Stimulated activated memory B cell treated with anti-CD40 and anti-IgM and Interleukin-4, amounts not matched to agents 10 μg/mL and 1 μg/mL and 100 μg/mL, for 72 hours (primary cell): ENCODE data around the gene ELP4.
"Not testable (repeated sequence)": the region's sequence is repeated elsewhere in the genome, so short reads cannot be mapped to it uniquely, and the experiment has no call there.

Source experiments
- ATAC-seq: fragments of 150-1000 bp; cut with Tn5 transposase; 2 replicates; pipeline ENCODE4 v1.10.0; 2021
- H3K27ac Mint-ChIP-seq: one replicate; pipeline ENCODE4 v1.8.0; 2022; ENCODE audit warnings: mild to moderate bottlenecking, mixed read lengths
- H3K27me3 Mint-ChIP-seq: one replicate; pipeline ENCODE4 v1.8.0; 2022; ENCODE audit warnings: mixed read lengths
- H3K36me3 Mint-ChIP-seq: one replicate; pipeline ENCODE4 v1.8.0; 2022; ENCODE audit warnings: mixed read lengths
- H3K4me1 Mint-ChIP-seq: one replicate; pipeline ENCODE4 v1.8.0; 2022; ENCODE audit warnings: mixed read lengths
- H3K4me3 Mint-ChIP-seq: one replicate; pipeline ENCODE4 v1.8.0; 2022; ENCODE audit warnings: mild to moderate bottlenecking, moderate library complexity, mixed read lengths
- H3K9me3 Mint-ChIP-seq: one replicate; pipeline ENCODE4 v1.8.0; 2022; ENCODE audit warnings: mixed read lengths

Gene ELP4, protein sequence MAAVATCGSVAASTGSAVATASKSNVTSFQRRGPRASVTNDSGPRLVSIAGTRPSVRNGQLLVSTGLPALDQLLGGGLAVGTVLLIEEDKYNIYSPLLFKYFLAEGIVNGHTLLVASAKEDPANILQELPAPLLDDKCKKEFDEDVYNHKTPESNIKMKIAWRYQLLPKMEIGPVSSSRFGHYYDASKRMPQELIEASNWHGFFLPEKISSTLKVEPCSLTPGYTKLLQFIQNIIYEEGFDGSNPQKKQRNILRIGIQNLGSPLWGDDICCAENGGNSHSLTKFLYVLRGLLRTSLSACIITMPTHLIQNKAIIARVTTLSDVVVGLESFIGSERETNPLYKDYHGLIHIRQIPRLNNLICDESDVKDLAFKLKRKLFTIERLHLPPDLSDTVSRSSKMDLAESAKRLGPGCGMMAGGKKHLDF

GRCh38 chr11:31509429-31510345 lies at the start of gene ELP4, which contains the start of gene IMMP1L:
Gene ELP4 (plus strand): TSS chr11:31509767. CDS start chr11:31509785, 18 bp downstream.
Gene IMMP1L (minus strand): TSS chr11:31509622. CDS start chr11:31463276, 46,346 bp downstream.
- Mint-ChIP-seq H3K36me3 (peaks cover 7% of the 10 kb centered on the region), H3K9me3 (no peaks in the 10 kb centered on the region), H3K27me3 (no peaks in the 10 kb centered on the region), H3K27ac (peak within 1 kb of the TSS; percentile 84), H3K4me1 (peaks cover 44% of the 10 kb centered on the region), H3K4me3 (peak within 1 kb of the TSS; percentile 86)
- peak; percentile 100 for ATAC-seq

GRCh38 chr11:31464436-31464835 lies 45.1 kb upstream of the ELP4 start:
- Mint-ChIP-seq H3K4me3 (no peak overlapping the region), H3K9me3 (peaks cover 6% of the 10 kb centered on the region), H3K36me3 (peaks cover 57% of the 10 kb centered on the region), H3K27me3 (no peaks in the 10 kb centered on the region), H3K27ac (no peak overlapping the region), H3K4me1 (peaks cover 11% of the 10 kb centered on the region)
- no peak for ATAC-seq

DNA sequence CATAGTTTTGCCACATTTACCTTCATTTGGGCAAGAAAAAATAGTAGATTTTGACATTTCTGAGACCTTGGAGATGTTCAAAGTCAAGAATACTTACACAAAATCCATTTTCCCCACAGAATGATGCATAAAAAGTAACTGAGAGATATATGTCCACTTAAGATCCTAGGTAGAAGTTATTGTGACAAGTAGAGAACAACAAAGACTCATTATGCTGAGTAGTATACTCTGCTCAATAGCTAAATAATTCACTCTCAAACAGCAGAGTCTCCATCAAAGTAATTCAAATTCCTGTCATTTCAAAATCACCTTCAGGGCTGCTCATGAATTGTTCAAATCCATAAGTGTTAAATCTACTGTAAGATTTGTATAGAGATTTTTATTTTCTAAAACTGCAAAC lies 35.5 kb upstream of the ELP4 start:
- Mint-ChIP-seq H3K27me3 (no peaks in the 10 kb centered on the region), H3K4me3 (no peak overlapping the region), H3K9me3 (no peaks in the 10 kb centered on the region), H3K4me1 (no peaks in the 10 kb centered on the region), H3K36me3 (peaks cover 24% of the 10 kb centered on the region), H3K27ac (no peak overlapping the region)
- no peak for ATAC-seq

DNA sequence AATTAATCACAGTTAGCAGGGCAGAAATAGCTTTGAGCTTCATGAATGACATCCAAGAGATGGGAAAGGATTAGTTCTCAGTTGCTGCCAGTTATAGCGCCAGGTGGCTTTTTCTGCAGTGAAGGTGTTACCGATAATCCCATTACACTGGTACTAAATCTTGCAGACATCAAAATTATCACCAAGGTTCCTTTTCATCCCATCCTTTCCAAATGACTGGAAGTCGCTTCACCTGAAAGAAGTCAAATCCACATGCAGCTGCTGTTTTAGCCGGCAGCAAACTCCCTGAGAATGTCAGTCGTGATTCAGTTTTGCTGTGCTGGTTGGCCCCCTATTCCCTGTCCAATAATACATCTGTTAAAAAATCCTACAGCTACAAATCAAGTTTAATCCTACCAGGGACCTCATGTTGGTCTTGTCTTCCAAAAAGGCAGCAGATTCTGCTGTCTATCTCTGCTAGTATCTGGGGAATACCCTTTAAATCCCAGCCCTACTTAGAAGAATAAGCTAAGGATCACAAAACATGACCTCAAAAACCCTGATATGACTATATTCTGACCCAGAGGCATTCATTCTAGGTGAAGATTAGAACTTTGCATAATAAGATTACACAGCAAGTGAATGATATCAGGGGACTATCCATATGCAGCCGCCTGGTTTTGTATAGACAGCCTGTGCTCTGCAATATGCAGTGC lies 31.9 kb upstream of the ELP4 start:
- Mint-ChIP-seq H3K4me1 (no peaks in the 10 kb centered on the region), H3K27ac (no peak overlapping the region), H3K9me3 (no peaks in the 10 kb centered on the region), H3K27me3 (no peaks in the 10 kb centered on the region), H3K4me3 (no peak overlapping the region), H3K36me3 (no peaks in the 10 kb centered on the region)
- ATAC-seq, result no peak

- H3K4me1 Mint-ChIP-seq, result no peaks in the 10 kb centered on the region
- ATAC-seq, result no peak
- H3K36me3 Mint-ChIP-seq, result no peaks in the 10 kb centered on the region
- H3K9me3 Mint-ChIP-seq, result no peaks in the 10 kb centered on the region
- no peaks in the 10 kb centered on the region for H3K27me3 Mint-ChIP-seq
- H3K27ac Mint-ChIP-seq, result no peak overlapping the region
- no peak overlapping the region for H3K4me3 Mint-ChIP-seq
Observed at GRCh38 chr11:31478223-31478590, 31.4 kb upstream of the ELP4 start.

GRCh38 chr11:31479066-31479465 lies 30.5 kb upstream of the ELP4 start:
- Mint-ChIP-seq H3K4me3 (no peak overlapping the region), H3K36me3 (no peaks in the 10 kb centered on the region), H3K27me3 (no peaks in the 10 kb centered on the region), H3K4me1 (no peaks in the 10 kb centered on the region), H3K9me3 (no peaks in the 10 kb centered on the region), H3K27ac (no peak overlapping the region)
- ATAC-seq, result no peak

DNA sequence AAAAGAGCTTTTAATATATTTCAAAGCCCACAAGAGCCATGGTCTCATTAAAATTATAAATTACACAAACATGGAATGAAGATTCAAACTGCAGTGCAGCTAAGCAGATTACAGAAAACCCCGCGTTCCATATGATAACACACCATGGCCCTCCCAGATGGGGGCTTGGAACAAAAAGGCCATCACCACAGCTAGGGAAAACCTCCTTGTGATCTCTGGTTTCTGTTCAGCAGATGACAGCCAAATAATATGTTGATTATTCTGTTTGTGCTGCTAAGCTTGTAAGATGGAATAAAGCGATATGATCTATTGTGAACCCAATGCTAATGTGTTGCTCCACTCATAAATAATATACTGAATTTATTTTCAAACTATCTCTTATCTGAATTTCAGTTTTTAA lies 28.6 kb upstream of the ELP4 start:
- Mint-ChIP-seq H3K4me1 (no peaks in the 10 kb centered on the region), H3K27me3 (no peaks in the 10 kb centered on the region), H3K9me3 (no peaks in the 10 kb centered on the region), H3K36me3 (no peaks in the 10 kb centered on the region), H3K4me3 (no peak overlapping the region), H3K27ac (no peak overlapping the region)
- ATAC-seq, result no peak

DNA sequence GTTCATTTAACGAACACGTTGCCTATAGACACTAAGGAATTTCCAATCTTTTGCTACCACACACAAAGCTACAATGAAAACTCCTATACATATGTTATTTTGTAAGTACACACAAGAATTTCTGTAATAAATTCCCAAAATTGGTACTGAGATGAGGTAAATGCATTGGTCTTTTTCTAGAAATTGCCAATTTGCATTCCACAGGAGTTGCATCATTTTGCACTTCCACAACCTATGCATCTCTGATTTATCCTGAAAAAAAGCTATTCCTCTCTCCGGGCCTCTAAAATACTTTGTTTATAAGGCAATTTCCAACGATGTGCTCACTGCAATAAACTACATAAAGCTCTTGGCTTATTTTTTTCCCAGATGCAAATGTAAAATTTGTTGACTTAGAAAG lies 25.1 kb upstream of the ELP4 start:
- Mint-ChIP-seq H3K4me3 (no peak overlapping the region), H3K9me3 (no peaks in the 10 kb centered on the region), H3K4me1 (peaks cover 10% of the 10 kb centered on the region), H3K36me3 (peaks cover 4% of the 10 kb centered on the region), H3K27me3 (no peaks in the 10 kb centered on the region), H3K27ac (no peak overlapping the region)
- ATAC-seq, result no peak

DNA sequence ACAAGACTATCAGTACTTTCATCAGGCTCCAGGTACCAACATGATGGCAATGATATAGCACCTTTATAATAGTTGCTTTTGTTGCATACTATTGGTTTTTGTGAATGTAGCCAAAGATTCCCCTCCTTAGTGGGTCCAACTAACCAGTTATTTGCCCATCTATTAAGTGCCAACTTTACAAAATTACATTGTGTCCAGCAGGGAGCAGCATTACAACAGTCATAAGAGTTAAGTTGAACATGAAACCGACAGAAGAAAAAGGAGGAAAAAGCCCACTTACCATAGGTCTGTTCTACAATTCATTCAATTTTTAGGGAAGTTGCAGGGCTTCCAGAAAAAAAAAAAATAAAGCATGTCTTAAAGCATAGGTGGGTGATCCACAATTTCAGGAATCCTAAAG lies 21.7 kb upstream of the ELP4 start:
- H3K4me1 Mint-ChIP-seq, result peaks cover 27% of the 10 kb centered on the region
- no peak for ATAC-seq
- no peaks in the 10 kb centered on the region for H3K27me3 Mint-ChIP-seq
- H3K4me3 Mint-ChIP-seq, result no peak overlapping the region
- peaks cover 13% of the 10 kb centered on the region for H3K36me3 Mint-ChIP-seq
- H3K27ac Mint-ChIP-seq, result no peak overlapping the region
- H3K9me3 Mint-ChIP-seq, result no peaks in the 10 kb centered on the region

GRCh38 chr11:31492320-31492913 lies 17.1 kb upstream of the ELP4 start:
- Mint-ChIP-seq H3K27ac (no peak overlapping the region), H3K9me3 (peaks cover 5% of the 10 kb centered on the region), H3K4me3 (no peak overlapping the region), H3K27me3 (no peaks in the 10 kb centered on the region), H3K4me1 (peaks cover 32% of the 10 kb centered on the region), H3K36me3 (peaks cover 46% of the 10 kb centered on the region)
- ATAC-seq, result no peak

- Mint-ChIP-seq H3K4me3 (no peak overlapping the region), H3K36me3 (peaks cover 46% of the 10 kb centered on the region), H3K27me3 (no peaks in the 10 kb centered on the region), H3K4me1 (peaks cover 28% of the 10 kb centered on the region), H3K27ac (no peak overlapping the region), H3K9me3 (peaks cover 5% of the 10 kb centered on the region)
- no peak for ATAC-seq
Observed at GRCh38 chr11:31493235-31493634, 16.3 kb upstream of the ELP4 start.

DNA sequence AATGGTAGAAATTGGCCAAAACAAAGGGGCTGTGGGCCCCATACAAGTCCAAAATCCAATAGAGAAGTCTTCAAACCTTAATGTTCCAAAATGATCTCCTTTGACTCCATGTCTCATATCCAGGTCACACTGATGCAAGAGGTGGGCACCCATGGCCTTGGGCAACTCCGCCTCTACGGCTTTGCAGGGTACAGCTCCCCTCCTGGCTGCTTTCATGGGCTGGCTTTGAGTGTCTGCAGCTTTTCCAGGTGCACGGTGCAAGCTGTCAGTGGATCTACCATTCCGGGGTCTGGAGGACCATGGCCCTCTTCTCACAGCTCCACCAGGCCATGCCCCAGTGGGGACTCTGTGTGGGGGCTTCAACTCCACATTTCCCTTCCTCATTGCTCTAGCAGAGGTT lies 15.8 kb upstream of the ELP4 start:
- Mint-ChIP-seq H3K36me3 (peaks cover 46% of the 10 kb centered on the region), H3K4me1 (peaks cover 27% of the 10 kb centered on the region)
- H3K4me3 Mint-ChIP-seq, H3K9me3 Mint-ChIP-seq, H3K27me3 Mint-ChIP-seq, ATAC-seq, H3K27ac Mint-ChIP-seq: not testable (repeated sequence)

DNA sequence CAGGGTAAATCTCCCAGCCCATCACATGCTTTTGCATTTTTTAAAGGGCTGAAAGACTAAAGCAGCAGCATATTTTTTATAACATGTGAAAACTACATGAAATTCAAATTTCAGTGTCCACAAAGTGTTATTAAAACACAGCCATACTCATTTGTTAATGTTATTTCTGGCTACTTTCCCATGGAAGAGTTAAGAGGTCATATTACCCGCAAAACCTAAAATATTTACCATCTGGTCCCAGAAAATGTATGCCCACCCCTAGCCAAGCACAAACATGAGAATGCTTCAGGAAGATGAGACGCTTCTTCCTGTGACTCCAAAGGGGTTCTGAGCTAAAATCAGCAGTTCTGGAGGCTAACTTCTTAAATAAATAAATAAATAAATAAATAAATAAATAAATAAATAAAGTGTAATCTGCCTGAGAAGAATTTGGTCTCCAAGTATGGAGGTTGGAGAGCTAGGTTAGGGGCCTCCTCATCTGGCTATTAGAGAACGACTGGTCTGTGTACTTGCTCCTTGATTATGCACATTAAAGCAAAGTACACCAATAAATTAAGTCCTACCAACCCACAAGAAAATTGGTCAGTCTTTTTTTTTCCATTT lies 9.9 kb upstream of the ELP4 start:
- H3K27me3 Mint-ChIP-seq, result no peaks in the 10 kb centered on the region
- H3K9me3 Mint-ChIP-seq, result no peaks in the 10 kb centered on the region
- no peak for ATAC-seq
- H3K27ac Mint-ChIP-seq, result no peak overlapping the region
- peaks cover 36% of the 10 kb centered on the region for H3K36me3 Mint-ChIP-seq
- peaks cover 5% of the 10 kb centered on the region for H3K4me1 Mint-ChIP-seq
- H3K4me3 Mint-ChIP-seq, result no peak overlapping the region

DNA sequence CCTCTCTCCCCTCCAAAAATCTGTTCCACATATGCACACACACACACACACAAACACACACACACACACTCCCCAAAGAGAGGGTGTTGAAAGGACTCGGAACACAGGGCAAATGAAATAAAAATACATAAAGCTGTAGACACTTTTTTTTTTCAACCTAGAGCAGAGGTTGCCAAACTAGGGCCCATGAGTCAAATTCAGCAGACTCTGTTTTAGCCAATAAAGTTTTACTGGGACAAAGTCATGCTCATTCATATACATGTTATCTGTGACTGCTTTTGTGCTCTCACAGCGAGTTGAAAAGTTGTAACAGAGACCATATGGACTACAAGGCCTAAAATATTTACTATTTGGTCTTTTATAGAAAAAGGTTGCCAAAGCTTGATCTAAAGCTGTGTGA lies 9.0 kb upstream of the ELP4 start:
- Mint-ChIP-seq H3K27ac (no peak overlapping the region), H3K36me3 (peaks cover 34% of the 10 kb centered on the region), H3K9me3 (no peaks in the 10 kb centered on the region), H3K27me3 (no peaks in the 10 kb centered on the region), H3K4me1 (peaks cover 13% of the 10 kb centered on the region), H3K4me3 (no peak overlapping the region)
- no peak for ATAC-seq
